Subcutaneous abdominal adipose tissue (tissue), 5 donors: ENCODE results near the gene KLHL33.
A peak's percentile ranks its signal among the peaks of the same experiment; 100 is the strongest.

Experiments
- H3K27ac ChIP-seq: one replicate; pipeline ENCODE4 v1.7.0; 2013; ENCODE audit warnings: low read depth, mild to moderate bottlenecking, inconsistent platforms, low read length, moderate library complexity
- H3K27me3 ChIP-seq, 5 donors: one replicate each; pipeline ENCODE4 v1.7.0; 2013; ENCODE audit warnings: low read length in 5 of 5, inconsistent platforms in 1 of 5; ENCODE audit not compliant: control insufficient read depth in 5 of 5, insufficient read depth in 4 of 5
- H3K36me3 ChIP-seq, 5 donors: one replicate each; pipeline ENCODE4 v1.7.0; 2013; ENCODE audit warnings: low read length in 5 of 5; ENCODE audit not compliant: control insufficient read depth in 5 of 5, insufficient read depth in 5 of 5
- H3K4me1 ChIP-seq, 5 donors: one replicate each; pipeline ENCODE4 v1.7.0; 2013; ENCODE audit warnings: low read length in 5 of 5, mild to moderate bottlenecking in 3 of 5, moderate library complexity in 1 of 5; ENCODE audit not compliant: control insufficient read depth in 5 of 5, insufficient read depth in 5 of 5
- H3K4me3 ChIP-seq, 5 donors: one replicate each; pipeline ENCODE4 v1.7.0; 2013; ENCODE audit warnings: low read length in 5 of 5, low read depth in 1 of 5
- H3K9ac ChIP-seq, 5 donors: one replicate each; pipeline ENCODE4 v1.7.0; 2013; ENCODE audit warnings: low read length in 5 of 5, mild to moderate bottlenecking in 4 of 5, moderate library complexity in 3 of 5
- H3K9me3 ChIP-seq, 5 donors: one replicate each; pipeline ENCODE4 v1.7.0; 2013; ENCODE audit warnings: low read length in 5 of 5; ENCODE audit not compliant: control insufficient read depth in 5 of 5
- donor health status: healthy.
- donor health status: healthy.
- donor health status: healthy.
- donor health status: healthy.
- donor health status: healthy.

The KLHL33 gene

DNA sequence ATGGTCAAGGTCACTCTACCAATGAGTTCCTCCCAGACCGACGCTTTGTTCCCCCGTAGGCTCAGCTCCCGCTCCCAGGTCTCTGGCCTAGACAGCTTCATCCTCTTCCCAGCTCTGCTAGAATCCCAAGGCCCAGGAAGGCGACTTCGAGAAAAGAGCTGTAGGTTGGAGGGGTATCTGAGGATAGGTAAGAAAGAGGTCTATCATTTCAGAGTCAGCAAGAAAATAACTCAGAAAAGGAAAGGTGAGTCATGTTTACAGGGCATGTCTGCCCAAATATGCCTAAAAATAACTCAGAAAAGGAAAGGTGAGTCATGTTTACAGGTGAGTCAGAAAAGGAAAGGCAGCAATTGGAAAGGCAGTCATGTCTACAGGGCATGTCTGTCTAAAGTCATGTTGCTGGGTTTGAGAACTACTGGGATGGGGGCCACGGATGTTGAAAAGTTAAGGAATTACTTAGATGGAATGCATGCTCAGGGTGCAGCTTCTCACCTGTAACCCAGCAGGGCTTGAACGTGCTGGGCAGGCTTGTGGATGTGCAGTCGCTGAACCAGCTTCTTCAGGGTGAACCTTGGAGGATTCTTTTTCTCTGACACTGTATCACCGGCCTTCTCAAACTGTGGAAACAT, 34.9 kb downstream of the KLHL33 start:
- Histone ChIP-seq H3K27ac (no peak overlapping the region), H3K27me3 (no peaks in the 10 kb centered on the region), H3K4me1 (no peaks in the 10 kb centered on the region), H3K4me3 (no peak overlapping the region), H3K9ac (no peak overlapping the region), H3K9me3 (no peaks in the 10 kb centered on the region), H3K36me3 (peaks cover 18 to 94% (median 64%) of the 10 kb centered on the region in 5 donors)

DNA sequence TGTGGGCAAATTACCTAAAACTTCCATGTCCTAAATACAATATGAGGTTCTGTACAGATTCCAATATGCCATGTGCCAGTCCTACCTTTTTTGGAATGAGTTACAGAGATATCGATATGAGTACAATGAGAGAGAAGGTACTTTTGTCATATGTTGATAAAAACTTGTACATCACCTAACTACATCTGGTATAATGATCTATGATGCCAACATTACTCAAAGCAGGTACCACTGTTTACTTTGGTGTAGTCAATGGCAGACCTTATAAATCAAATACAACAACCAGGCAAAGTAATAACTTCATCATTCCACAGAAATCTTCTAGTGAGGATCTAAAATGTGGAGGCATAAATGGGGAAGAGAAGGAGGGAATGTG, 35.4 kb downstream of the KLHL33 start:
- Histone ChIP-seq H3K9me3 (no peaks in the 10 kb centered on the region), H3K9ac (no peak overlapping the region), H3K27me3 (no peaks in the 10 kb centered on the region), H3K4me1 (no peaks in the 10 kb centered on the region), H3K36me3 (peaks cover 18 to 94% (median 65%) of the 10 kb centered on the region in 5 donors), H3K4me3 (no peak overlapping the region), H3K27ac (no peak overlapping the region)

DNA sequence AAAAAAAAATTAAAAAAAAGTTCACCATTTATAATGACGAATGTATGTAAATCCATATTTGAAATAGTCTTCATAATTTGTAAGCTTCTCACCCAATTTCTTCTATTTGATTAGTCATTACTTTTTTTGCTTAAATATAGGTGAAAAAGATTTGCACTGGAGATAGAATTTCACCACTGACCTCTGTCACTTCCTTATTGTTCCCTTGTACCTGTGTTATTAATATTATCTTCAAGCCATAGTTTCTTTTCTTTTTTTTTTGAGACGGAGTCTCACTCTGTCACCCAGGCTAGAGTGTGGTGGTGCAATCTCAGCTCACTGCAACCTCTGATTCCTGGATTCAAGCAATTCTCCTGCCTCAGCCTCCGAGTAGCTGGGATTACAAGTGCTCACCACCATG, 38.5 kb downstream of the KLHL33 start:
- H3K27ac ChIP-seq, result no peak overlapping the region
- peaks cover 19 to 87% (median 57%) of the 10 kb centered on the region in 5 donors for H3K36me3 ChIP-seq
- no peak overlapping the region for H3K9ac ChIP-seq
- H3K27me3 ChIP-seq, result no peaks in the 10 kb centered on the region
- H3K4me3 ChIP-seq, result no peak overlapping the region
- no peaks in the 10 kb centered on the region for H3K9me3 ChIP-seq
- no peaks in the 10 kb centered on the region for H3K4me1 ChIP-seq

DNA sequence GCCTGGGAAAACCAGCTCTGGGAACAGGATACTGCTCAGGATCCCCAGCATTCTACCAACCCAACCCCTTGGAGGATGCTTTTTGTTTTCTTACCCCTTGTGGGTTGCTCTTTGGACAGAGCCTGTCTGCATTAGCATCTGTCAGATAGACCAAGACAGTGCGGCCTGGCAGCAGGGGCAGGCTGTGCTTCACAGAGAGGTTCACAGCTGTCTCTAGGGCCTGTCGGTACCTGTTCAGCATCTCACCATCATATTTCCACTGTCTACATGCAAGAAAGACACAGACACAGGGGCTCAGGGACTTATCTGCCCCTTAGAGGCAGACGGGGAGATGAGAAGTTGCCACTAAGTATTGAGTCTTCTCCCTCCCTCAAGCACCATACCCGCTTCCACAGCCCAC, 44.5 kb downstream of the KLHL33 start:
- H3K4me3 ChIP-seq, result no peak overlapping the region
- H3K27me3 ChIP-seq, result no peaks in the 10 kb centered on the region
- no peak overlapping the region for H3K27ac ChIP-seq
- peaks cover 30 to 91% (median 80%) of the 10 kb centered on the region in 5 donors for H3K36me3 ChIP-seq
- H3K9ac ChIP-seq, result peak overlapping the region in 1 of 5 donors; percentile 32
- H3K9me3 ChIP-seq, result no peaks in the 10 kb centered on the region
- no peaks in the 10 kb centered on the region for H3K4me1 ChIP-seq

DNA sequence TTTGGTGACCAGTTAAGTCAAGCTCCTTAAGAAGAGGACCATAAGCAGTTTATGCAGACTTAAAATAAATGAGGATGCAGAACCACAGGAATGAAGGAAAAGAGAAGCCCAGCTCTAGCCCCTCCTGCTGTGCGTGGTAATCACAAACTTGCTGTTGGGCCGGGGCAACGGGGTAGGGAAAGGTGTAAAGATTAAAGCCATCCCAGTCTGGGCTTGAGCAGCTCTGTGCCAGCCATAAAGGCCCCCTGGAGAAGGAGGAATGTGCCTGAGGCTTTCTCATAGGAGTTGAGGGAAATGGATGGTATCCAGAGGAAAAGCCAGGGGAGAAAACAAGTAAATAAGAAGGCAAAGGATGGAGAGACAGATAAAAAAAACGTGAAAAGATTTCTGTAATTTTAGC, 47.8 kb downstream of the KLHL33 start:
- H3K4me3 ChIP-seq, result no peak overlapping the region
- H3K9ac ChIP-seq, result peak overlapping the region in 1 of 5 donors; percentile 21
- H3K9me3 ChIP-seq, result no peaks in the 10 kb centered on the region
- no peaks in the 10 kb centered on the region for H3K4me1 ChIP-seq
- H3K27me3 ChIP-seq, result no peaks in the 10 kb centered on the region
- H3K36me3 ChIP-seq, result peaks cover 28 to 94% (median 87%) of the 10 kb centered on the region in 5 donors
- H3K27ac ChIP-seq, result no peak overlapping the region

DNA sequence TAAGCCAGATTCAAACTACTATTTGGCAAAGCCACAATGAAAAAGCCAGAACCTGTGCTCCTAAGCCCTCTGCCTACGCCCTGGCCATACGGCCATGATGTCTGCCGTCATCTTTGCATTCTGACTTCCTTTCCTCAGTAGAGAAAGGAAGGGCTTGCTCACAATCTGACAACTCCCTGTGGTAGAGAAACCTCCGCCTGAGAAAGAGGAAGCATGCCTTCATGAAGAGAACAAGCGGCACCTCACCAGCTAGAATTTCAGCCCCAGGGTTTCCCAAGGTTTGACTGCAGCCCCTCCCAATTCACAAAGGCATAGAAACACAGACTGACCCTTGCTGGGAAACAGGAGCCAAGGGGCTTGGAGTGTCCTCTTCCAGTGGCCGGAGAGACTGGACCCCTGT, 48.4 kb downstream of the KLHL33 start:
- H3K4me3 ChIP-seq, result no peak overlapping the region
- H3K4me1 ChIP-seq, result no peaks in the 10 kb centered on the region
- H3K27me3 ChIP-seq, result no peaks in the 10 kb centered on the region
- H3K9ac ChIP-seq, result peak overlapping the region in 1 of 5 donors; percentile 21
- H3K9me3 ChIP-seq, result no peaks in the 10 kb centered on the region
- peaks cover 28 to 99% (median 93%) of the 10 kb centered on the region in 5 donors for H3K36me3 ChIP-seq
- no peak overlapping the region for H3K27ac ChIP-seq

DNA sequence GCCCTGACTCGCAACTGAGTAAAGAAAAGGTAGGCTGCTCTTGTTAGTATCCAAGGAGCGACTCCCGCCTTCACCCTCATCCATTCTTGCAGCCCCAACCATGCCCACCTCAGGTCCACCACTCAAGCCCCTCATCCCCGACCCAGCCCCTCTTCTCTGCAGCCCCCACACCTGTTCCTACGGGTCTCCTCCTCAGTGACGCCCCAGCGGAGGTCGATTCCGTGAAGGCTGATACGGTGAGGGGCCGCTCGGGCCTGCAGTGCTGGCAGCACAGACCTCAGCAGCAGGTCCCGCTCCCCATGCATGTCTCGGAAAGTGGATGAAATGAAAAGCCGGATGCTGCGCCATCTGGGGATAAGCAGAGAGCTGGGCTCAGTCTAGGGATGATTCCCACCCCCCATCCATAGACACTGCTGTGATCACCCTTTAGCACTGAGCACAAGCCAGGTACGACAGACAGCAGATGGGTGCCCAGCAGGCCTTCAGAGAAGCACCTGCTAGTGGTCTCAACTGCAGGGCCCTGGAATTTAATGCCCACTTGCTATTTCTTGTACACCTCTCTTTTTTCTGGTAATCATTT, 49.6 kb downstream of the KLHL33 start:
- Histone ChIP-seq H3K27me3 (no peaks in the 10 kb centered on the region), H3K27ac (no peak overlapping the region), H3K4me3 (no peak overlapping the region), H3K4me1 (no peaks in the 10 kb centered on the region), H3K36me3 (peaks cover 20 to 99% (median 93%) of the 10 kb centered on the region in 5 donors), H3K9me3 (no peaks in the 10 kb centered on the region), H3K9ac (no peak overlapping the region)

DNA sequence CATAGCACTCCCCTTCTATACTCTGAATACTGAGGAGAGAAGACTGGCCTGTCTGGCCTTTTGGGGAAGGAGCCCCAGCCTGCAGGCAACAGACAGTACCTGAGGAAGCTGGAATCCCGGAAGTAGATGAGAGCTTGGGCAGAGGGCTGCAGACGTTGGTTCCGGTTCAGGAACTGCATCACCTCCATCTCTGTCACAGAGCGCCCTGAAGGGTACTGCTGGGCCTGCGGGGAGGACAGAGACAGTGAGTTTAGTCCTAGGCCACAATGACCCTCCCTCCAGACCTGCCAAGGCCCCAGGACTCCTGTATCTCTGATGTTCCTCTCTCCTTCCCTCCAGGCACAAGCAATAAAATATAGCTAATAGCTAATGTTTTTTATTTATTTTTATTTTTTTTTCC, 51.1 kb downstream of the KLHL33 start:
- Histone ChIP-seq H3K9me3 (no peaks in the 10 kb centered on the region), H3K4me3 (no peak overlapping the region), H3K27ac (no peak overlapping the region), H3K27me3 (no peaks in the 10 kb centered on the region), H3K4me1 (no peaks in the 10 kb centered on the region), H3K9ac (no peak overlapping the region), H3K36me3 (peaks cover 14 to 99% (median 93%) of the 10 kb centered on the region in 5 donors)

DNA sequence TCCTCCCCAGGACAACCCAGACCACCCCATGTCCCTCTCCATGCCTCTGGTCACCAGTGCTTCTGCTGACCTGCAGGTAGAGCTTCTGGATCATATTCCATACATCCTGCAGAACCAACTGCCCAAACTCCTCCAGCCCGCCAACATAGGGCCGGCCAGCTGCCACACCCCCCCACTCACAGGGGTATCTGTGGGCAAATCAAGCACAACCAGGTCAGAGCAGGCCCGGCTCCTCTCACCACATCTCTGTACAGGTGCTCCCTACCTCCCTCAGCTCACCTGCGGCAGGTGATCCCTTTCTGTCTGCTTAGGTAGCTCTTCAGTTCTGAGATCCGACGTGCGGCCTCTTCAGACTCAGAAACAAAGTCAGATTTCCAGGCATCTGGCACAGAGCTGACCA, 51.6 kb downstream of the KLHL33 start:
- H3K4me3 ChIP-seq, result no peak overlapping the region
- H3K27ac ChIP-seq, result no peak overlapping the region
- no peaks in the 10 kb centered on the region for H3K4me1 ChIP-seq
- H3K9me3 ChIP-seq, result no peaks in the 10 kb centered on the region
- no peak overlapping the region for H3K9ac ChIP-seq
- peaks cover 12 to 99% (median 93%) of the 10 kb centered on the region in 5 donors for H3K36me3 ChIP-seq
- no peaks in the 10 kb centered on the region for H3K27me3 ChIP-seq

DNA sequence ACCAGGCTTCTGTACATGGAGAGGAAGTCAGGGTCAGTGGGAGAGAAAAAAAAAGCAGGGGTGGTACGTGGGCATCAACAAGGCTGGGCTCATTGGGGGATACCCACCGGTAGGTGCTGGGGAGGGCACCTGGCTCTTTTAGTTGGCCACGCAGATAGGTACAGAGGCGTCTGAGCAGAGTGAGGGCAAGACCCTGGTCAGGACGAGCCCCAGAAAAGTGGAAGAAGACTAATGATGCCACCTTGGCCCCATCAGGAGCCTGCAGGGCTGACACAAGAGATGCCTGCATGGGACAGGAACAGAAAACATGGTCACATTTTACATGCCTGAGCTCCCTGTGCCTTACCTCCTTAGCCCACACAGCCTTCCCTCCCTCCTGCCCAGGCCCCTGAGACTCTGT, 52.3 kb downstream of the KLHL33 start:
- Histone ChIP-seq H3K27me3 (no peaks in the 10 kb centered on the region), H3K4me3 (no peak overlapping the region), H3K27ac (no peak overlapping the region), H3K9me3 (no peaks in the 10 kb centered on the region), H3K36me3 (peaks cover 11 to 99% (median 93%) of the 10 kb centered on the region in 5 donors), H3K4me1 (no peaks in the 10 kb centered on the region), H3K9ac (no peak overlapping the region)
